HG03460 (cell line): Measurements from ENCODE around the gene LRMDA.

ENCODE experiments used
- ATAC-seq: cut with Tn5 transposase; IDR thresholded peaks from one replicate; pipeline ENCODE4 v1.9.1; 2021; ENCODE audit not compliant: unreplicated experiment

Gene LRMDA

DNA sequence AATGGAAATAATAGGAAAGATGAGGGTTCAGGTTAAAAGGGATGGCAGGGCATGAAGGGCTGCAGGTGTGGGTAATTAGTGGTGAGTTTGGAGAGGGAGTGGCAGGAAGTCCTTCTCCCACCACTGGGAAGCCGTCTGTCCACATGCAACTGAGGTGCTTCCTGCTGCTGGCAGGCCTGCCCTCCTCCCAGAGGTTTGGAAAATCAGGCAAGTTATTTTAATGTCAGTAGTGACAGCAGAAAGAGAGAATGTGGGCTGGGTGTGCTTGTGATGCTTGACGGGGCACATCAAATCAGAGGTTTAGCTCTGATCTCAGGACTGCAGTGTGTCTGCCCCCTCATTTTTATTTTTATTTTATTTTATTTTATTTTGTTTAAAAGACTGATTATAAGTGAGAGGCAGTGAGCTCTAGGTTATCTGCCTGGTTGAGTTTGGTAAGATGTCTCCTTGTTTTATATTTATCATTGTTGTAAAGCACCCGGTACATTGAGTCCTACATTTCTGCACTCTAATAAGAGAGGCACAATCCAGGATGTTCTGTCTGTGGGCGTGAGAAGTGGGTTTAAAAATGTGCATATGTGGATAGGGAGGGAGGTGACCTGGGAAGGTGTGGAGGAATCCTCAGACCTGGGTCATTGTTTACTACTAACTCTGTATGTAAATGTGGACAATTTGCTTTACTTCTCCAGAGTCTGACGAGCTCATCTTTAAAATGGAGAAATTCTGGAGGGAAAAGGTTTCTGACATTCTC, 504.4 kb downstream of the LRMDA start:
- no peak for ATAC-seq

DNA sequence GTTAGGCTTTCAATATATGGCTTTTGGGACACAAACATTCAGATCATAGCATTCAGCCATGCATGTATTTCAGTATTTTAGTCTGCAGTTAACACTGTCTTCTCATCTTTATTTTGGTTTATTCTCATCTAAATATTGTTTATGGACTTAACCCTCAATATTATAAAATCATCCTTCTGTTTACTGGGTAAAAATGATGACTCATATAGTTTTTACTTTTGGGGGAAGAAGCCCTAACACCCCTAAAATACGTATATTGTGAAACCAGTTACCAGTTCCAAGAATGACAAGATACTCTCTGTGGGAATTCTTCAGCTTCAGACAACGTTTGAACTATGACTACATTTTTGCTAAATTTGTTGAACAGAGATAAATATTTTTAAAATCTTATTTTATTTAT, 505.4 kb downstream of the LRMDA start:
- ATAC-seq: no peak

DNA sequence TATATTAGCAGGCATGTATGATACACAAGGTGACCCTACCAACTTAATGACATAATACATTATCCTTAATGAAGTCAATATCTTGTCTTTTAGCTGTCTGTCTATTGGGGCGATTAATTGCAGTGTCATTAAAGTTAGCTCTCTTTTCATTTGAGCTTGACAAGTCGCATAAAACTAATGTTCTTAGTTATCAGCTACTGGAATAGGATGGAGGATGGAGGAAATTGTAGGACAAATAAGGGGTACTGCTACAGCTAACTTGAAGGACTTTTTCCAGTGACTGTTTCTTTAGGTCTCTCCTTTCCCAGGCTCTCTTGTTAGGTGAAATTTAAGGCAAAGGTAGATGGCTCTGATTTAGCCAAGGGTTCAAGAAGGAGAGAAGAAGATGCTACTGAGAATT, 506.4 kb downstream of the LRMDA start:
- no peak for ATAC-seq

DNA sequence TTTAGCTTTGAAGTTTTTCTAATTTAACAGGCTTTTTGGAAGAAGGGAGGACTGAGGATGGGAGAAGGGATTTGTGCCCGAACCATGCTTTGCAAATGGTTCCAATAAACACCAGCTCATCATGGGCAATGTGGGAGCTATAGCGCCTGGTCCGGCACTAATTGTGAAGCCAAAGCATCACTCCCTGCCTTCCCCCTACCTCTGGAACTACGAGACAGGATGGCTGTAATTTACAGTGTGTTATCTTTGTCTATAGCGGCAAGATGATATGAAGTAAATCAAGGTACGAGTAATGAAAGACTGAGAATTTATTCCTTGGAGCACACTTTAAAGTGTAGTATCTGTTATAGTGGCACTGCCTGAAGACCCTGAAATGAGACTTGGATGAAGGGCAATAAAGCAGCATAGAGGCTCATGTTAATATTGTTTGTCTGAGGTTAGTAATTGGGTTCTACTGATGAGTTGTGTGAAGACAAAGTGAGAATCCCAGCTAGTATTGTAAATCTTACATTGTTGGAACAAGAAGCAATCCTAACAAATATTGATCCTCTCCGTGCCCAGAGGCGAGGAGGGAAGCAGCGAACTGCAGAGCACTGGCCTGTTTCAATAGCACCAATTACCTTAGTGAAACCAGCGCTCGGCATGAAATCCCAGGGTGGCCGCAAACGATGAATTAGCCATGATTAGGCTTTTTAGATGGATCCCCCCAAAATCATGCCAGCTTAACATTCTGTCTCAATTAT, 507.1 kb downstream of the LRMDA start:
- no peak for ATAC-seq

DNA sequence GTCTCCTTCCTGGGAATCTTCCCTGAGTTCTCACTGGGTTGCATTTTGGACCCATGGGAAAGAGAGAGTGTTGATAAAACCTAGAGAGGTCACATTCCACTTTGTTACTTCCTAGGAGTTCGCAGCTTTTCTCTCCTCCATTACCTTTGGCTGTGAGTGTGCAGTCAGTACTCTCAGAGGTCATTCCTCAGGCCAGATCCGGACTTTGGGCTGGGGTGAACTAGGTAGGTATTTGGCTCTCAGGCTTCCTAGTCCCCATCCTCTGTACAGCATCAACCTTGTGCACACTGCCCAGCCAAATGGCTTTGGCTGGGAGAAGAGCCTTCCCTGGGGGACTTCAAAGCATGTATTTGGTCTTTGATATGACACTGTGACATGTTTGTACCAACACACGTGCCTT, 508.1 kb downstream of the LRMDA start:
- ATAC-seq: no peak

DNA sequence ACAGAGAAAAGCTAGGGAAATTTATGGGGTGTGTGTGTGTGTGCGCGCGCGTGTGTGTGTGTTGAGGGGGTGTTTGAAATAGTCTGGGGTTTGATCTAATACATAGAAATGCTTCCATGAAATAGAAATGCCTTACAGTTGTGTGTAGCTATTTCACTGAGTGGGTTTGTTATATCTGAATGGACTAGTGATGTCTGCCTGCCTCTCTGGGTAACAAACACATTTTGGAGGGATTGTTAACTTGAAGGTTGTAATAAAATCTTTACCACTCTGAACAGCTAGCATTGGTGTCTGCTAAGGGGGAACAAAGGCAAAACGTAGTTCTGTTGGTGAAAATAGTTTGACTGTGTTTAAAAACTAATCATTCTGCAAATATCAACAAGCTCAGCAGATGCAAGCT, 509.3 kb downstream of the LRMDA start:
- ATAC-seq: no peak

DNA sequence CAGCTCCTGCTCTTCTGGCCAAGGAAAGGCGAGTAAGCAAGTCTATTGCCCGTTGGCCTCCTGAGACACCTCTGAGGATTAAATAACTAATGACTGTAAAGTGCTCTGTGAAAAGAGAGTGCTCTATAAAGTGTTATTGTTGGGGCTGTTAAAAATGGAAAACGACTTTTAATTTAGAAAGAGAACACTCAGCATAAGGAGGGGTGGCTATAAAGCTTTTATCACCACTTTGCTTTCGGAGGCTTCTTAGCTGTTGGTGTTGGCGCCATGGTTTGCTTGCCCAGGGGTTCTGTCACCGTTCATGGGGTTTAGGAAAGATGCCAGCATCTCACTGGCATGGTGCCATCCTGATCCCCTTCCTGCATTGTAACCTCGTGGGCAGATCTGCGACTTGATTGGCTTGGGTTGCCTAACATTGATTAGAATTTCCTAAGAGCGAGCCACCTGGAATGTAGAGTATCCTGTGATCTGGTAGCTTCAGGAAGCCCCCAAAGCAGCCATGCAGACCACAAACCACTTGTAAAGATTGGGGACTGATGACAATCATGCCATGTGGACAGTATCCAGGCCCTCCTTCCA, 509.9 kb downstream of the LRMDA start:
- no peak for ATAC-seq

DNA sequence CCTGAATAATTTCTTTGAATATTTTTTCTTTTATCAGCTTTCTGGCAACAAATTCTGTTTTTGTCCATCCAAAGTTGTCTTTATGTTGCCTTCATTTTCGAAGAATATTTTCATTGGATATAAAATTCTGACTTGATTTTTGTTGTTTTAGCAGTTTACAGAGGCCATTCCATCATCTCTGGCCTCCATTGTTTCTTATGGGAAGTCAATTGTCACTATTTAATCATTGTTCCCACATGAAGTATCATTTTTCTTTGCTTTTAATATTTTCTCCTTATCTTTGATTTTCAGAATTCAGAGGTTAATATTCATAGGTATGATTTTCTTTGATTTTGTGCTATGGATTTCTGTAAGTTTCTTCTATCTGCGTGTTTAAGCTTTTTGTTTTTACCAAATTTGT, 512.6 kb downstream of the LRMDA start:
- no peak for ATAC-seq

DNA sequence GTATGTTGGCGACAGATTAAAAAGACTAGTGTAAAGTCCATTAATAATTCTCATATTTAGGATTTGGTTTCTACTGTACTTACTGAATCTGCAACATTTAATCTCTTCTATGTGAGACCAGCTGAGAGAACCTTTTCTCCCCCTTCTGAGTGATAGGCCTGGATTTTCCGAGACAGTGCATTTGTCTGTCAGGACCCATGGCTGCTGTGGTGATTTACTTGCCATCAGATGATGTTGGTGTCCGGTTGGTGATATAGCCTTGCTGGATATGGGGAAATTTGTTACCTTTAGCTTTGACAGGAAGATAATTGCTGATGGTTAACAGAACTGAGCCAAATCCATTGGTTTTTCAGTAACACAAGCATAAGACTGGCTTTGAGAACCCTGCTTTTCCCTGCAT, 517.2 kb downstream of the LRMDA start:
- no peak for ATAC-seq

DNA sequence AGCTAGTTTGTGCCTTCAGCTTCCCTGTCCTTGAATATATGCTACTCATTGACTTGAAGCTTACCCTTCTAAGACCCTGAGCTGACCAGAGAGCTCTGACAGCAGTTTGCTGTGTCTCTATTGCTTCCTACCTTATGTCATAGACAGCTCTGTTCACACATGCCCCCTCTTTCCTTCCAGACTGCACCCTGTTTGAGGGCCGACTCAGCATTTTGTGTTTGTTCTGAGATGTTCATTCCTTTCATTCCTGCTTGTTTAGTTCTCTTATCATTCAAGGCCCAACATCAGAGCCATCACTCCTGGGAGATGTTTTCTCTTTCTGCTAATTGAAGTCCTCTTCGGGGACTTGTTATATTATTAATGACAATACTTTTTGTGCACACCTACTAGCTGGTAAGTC, 518.9 kb downstream of the LRMDA start:
- no peak for ATAC-seq

DNA sequence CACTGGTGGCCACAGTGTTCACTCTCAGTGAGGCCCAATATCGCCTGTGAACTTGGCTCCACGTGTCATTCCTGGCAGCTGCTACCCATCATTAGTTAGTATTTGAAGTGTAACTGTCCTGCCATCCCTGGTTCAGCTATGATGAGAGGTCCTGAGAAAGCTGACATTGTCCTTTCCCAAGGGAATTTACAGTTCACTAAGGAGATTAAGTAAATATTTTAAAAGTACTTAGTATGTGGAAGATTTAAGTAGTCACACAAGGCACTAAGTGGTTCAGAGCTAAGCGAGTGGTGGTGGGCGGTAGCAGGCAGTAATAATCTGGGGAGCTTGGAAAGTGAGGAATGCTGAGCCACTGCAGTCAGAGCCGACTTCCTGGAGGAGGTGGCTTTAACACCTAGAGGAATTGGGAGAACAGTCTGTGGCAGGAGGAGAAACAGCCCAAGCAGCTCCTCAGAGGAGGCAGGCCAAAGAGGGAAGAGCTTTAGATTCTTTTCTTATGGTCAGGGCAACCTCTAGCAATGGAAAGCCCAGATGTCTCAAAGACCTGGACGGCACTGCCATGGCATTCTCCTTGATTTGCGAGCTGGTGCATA, 519.7 kb downstream of the LRMDA start:
- no peak for ATAC-seq

DNA sequence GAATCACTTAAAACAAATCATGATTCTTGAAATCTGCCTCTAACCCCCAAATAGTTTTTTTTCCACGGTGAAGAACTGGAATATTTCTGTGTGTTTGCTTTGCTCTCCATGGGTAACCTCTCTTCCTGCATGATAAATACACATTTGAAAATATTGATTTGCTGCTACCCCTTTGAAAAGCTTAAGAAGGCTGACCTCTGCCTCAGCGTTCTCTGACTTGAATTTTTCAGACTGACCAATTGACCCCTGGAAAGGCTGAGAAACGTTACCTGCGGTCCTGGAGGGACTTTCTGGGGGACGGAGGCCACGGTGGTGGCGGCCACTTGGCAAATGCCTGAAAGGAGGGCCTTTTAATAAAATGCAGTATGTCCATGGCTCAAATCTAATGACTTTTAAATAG, 520.2 kb downstream of the LRMDA start:
- ATAC-seq: no peak

DNA sequence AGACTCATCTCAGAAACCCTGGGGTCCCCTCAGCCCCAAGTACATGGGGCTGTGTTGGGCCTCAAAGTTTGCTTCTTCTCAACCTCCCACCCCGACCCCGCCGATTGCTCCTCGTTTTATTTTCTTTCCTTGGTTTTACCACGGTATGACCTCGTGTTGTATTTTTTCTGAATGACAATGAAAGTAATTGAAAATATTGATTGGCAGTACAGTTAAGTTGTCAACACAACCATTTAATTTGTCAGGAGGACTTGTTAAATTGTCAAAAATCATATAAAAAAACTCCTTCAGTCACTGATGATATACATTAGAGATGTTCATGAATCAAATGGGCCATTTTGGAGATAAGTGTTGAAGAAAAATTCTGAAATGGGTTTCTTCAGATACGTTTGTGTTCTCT, 520.7 kb downstream of the LRMDA start:
- ATAC-seq: no peak

DNA sequence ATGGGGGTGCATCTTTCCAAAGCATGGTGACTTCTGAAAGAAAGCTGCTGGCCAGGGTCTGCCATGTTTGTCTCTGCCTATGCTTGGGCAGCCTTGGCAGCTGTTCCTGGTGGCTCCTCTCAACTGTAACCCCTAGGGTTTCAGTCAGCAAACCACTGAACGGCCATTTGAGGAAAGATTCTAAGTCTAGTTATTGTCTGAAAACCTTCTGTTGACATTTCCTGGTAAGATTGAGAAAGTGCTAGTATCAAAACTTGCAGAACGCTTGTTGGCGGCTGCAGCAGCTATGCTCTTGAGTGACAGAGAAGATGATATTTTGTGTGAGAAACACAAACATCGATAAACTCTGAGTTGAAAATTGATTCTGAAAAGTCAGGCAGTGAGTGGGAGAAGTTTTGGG, 523.1 kb downstream of the LRMDA start:
- ATAC-seq: no peak

DNA sequence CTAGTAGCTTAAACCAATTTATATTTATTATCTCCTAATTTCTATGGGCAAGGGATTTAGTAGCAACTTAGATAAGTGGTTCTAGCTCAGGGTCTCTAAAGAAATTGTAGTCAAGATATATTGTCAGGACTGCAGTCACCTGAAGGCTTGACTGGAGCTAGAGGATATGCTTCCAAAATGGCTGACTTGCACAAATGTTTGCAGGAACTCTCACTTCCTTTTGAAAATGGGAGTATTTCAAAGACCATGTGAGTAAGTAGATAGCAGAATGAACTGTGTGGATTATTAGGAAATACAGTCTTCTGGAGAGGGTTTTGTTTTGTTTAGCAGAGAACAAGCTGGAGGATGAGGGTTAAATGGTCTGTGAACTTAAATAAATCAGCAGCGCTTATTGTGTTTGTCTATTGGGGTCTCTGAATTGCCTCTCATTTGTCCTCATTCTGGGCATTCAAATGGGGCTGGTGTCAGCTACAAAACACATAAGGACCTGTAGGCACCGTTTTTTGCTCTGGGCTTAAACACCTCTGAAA, 524.6 kb downstream of the LRMDA start:
- no peak for ATAC-seq

DNA sequence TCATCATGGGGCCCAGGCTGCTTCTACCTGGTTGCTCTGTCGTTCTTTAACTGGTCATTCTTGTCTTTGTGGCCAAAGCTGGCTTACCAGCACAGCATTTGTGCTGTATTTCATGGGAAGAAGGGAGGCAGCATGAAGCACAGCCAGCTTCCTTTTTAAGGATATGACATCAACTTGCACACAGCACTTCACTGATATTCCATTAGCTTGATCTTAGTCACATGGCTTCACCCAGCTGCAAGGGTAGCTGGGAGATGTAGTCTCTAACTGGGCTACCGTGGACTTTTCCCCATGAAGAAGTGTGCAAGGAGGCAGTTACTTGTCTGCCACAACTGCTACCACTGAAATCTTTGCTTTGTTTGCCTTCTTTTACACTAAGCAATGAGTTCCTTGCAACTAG, 525.2 kb downstream of the LRMDA start:
- no peak for ATAC-seq

DNA sequence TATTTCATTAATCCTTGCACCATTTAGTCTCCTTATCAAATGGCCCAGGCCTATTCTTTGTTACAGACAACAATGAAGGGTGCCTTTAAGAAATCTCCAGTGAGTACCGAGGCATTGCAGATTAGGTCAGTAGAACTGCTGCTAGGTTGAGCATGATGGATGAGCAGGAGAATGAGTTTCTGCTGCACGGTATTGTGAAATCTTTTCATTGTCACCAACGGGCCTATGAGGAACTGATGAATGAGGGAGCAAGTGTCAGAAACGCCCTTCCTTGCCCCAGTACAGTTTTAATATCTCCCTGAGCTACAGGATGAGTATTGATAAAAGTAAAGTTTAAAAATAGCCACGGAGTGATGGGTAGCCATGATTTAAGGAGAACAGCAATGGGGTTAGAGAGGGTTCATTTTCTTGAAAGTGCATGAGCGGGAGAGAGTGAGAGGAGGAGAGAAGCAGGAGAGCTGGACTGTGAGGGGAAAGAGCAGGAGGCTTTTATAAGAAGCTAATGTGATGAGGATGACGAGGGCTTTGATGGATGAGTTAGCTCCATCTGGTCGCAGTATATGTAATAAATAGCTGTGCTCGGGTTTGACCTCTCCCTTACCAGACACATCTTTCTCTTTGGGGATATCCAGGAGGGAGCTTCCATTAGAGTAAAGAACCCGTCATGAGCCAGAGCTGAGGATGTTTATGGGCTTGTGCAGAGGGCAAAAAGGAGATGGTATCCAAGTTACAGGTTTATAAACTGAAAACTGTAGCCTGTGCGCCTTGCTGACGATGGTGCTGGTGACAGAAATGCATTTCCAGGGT, 526.1 kb downstream of the LRMDA start:
- ATAC-seq: no peak

DNA sequence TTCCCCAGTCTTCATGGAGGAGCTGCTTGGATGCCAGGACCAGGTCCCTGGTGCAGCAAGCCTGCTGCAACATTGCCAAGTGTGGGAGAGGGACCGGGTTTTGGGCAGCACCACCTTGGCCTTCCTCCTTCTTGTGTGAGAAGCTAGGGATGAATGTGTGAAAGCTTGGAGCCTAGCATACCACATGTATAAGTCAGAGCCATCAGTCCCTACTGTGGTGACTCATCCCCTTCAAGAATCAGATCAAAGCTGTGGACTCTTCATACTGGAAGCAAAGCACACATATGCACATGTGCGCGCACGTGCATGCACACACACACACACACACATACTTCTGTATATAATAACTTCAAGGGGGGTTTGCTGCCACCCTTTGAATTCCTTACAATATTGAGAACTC, 527.8 kb downstream of the LRMDA start:
- no peak for ATAC-seq

DNA sequence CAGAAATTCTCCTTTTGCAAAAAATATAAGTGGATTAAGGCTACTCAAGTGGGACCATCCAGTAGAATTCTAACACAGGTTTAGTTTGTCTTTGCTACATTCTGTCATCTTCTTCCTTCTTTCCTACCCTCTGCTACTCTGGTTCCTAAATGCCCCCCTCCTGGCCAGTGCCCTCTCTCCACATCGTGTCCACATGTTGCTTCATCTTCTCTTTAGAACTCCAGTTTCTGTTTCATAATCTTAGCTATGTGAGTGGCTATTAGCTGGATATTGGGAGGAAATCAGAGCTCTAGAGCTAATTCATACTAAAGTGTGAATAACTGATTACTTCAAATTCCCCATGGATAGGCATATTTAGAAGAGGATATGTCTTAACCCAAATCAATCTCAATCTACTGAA, 528.5 kb downstream of the LRMDA start:
- no peak for ATAC-seq

DNA sequence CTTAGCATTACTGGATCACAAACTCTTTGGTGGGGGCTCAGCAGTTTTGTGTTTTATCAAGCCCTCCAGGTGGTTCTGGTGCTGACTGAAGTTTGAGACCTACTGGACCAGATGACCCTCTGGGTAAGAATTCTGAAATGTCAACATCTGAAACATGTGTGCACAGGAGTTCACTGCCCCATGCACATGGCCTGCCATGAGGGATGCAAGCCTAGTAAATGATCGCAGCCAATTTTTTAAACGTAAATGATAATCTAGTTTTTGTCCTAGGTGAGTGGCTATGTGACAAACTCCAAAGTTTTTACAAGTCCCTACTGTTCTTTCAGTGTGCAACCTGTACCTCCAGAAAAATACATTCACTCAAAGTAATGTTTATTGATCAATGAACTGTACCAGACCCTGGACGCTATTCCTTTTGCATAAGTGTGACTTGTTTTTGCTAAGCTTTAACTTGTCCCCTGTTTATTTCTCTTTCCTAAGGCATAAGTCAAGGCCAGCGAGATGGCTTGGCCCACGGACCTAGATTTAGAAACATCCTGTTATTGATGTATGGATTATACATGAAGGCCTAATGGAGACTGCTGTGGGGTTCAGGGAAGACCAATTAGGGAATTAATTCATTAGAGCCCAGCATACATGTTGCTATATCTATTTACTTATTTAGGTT, 531.1 kb downstream of the LRMDA start:
- ATAC-seq: no peak
